ENCODE data around the gene NES. TPM values are rescaled to one million over a fixed set of nuclear protein-coding genes. Genes with fewer than 3 reads are reported as not detected.

Gene NES
- total RNA-seq, 4 donors from 2014 or later: 7.8 to 28.8 (median 13.5) TPM

GRCh38 chr1:156712626-156713025, 35.4 kb upstream of the NES start:
- TF ChIP-seq, protein P1, sequence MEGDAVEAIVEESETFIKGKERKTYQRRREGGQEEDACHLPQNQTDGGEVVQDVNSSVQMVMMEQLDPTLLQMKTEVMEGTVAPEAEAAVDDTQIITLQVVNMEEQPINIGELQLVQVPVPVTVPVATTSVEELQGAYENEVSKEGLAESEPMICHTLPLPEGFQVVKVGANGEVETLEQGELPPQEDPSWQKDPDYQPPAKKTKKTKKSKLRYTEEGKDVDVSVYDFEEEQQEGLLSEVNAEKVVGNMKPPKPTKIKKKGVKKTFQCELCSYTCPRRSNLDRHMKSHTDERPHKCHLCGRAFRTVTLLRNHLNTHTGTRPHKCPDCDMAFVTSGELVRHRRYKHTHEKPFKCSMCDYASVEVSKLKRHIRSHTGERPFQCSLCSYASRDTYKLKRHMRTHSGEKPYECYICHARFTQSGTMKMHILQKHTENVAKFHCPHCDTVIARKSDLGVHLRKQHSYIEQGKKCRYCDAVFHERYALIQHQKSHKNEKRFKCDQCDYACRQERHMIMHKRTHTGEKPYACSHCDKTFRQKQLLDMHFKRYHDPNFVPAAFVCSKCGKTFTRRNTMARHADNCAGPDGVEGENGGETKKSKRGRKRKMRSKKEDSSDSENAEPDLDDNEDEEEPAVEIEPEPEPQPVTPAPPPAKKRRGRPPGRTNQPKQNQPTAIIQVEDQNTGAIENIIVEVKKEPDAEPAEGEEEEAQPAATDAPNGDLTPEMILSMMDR (IDR thresholded peaks at IDR 0.05; ENCODE audit: low read depth): no peak

GRCh38 chr1:156711011-156711817, 34.0 kb upstream of the NES start:
- TF ChIP-seq, protein P1 (IDR thresholded peaks at IDR 0.05; ENCODE audit: low read depth): no peak

DNA sequence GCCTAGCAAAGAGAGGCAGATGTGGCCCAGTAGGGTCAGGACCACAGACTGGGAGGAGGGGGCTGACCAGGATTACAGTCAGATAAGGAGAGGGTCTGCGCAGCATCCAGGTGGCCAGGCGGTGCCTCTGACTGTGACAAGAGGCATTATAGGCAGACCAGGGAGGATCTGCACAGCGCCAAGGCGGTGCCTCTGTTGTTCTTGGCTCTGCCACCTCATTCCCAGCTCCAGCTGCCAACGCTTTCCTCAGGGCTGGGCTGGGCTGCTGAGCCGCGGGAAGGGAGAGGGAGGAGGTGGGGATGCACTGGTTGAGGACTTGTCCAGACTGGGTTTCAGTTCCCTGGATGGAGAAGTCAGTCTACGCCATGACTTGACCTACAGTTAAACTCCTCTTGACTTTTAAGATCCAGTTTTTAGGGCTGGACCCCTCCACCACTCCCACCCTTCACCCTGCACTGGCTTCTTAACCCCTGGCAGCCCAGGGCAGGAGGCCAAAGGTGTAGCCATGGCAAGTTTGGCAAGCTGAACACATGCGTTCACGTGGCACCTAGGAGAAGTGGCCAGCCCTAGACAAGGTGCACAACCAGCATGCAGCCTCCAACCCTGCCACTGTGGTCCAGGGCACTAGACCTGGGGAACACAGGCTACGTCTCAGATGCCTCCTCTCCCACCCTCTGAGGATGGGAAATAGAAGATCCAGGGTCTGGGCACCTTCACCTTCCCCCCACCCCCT, 32.7 kb upstream of the NES start:
- TF ChIP-seq, protein P1 (IDR thresholded peaks at IDR 0.05; ENCODE audit: low read depth): no peak

DNA sequence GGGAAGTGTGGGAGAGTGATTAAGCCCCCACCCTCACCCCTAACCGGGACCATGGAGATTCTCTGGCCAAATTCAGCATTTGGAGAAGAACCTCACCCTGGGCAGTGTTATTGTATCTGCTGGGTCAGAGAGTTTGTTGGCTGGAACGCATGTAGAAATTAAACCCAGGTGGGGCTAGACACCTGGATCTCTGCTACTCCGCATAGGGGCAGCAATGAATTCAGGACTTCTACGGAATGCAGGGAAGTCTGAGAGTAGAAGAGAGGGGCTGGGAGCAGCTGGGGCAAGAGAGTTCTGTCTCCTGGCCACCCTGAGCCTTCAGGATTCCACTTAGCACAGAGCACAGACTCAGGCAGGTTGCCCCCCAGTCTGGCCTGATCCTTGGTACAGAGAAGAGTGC, 31.8 kb upstream of the NES start:
- TF ChIP-seq, protein P1 (IDR thresholded peaks at IDR 0.05; ENCODE audit: low read depth): no peak

DNA sequence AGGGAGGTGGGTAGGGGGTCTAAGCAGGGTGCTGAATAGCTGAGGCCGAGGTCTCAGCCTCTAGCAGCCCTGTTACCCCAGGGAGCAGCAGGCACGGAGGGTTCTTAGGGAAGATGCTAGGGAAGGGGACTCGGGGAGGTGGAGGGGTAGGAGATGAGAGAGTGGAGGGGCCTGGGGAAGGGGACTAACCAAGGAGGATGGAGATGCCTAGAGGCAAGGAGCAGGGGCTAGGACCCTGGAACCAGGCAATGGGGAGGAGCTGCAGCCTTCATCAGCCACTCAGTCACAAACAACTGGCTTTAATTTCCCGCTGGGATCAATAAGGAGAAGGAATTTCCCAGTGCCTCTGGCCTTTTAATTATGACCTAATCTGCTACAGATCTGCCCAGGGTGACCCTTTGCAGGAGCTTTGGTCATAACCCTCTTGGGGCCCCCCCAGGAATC, 31.0 kb upstream of the NES start:
- TF ChIP-seq, protein P1 (IDR thresholded peaks at IDR 0.05; ENCODE audit: low read depth): no peak

GRCh38 chr1:156707417-156708217, 30.4 kb upstream of the NES start:
- TF ChIP-seq, protein P1 (IDR thresholded peaks at IDR 0.05; ENCODE audit: low read depth): no peak
